ENCODE data around the gene ACTN2.

The ACTN2 gene

DNA sequence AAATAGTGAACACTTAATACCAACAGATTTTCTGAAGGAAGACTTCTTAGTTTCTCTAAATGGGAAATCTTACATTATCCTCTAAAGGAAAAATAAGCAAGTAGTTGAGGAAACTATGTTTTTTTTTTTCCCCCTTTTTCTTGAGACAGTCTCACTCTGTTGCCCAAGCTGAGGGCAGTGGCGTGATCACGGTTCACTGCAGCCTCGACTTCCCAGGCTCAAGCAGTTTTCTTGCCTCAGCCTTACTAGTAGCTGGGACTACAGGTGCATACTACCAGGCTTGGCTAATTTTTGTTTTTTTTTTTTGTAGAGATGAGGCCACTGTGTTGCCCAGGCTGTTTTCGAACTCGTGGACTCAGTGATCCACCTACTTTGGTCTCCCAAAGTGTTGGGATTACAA, 112.7 kb downstream of the ACTN2 start:
- TF ChIP-seq EZH2 (IDR thresholded peaks at IDR 0.05) = no peak
- no peak for TF ChIP-seq POLR2AphosphoS5 (IDR thresholded peaks at IDR 0.05; ENCODE audit: borderline replicate concordance, low read depth, low read length)
- no peak for TF ChIP-seq FOXP2 (optimal IDR thresholded peaks at IDR 0.05; ENCODE audit: control extremely low read depth, extremely low read length, insufficient read depth)
- Histone ChIP-seq H3K4me3 (no peak overlapping the region), H3K9me3 (ENCODE audit: low read depth, low read length) (no peaks in the 10 kb centered on the region), H3K27ac (no peak overlapping the region), H3K9ac (ENCODE audit: insufficient read length) (no peak overlapping the region), H3K36me3 (ENCODE audit: insufficient read depth, low read length) (peaks cover 9% of the 10 kb centered on the region)
- DNase-seq (ENCODE audit: low read depth, low spot score) = no peak

DNA sequence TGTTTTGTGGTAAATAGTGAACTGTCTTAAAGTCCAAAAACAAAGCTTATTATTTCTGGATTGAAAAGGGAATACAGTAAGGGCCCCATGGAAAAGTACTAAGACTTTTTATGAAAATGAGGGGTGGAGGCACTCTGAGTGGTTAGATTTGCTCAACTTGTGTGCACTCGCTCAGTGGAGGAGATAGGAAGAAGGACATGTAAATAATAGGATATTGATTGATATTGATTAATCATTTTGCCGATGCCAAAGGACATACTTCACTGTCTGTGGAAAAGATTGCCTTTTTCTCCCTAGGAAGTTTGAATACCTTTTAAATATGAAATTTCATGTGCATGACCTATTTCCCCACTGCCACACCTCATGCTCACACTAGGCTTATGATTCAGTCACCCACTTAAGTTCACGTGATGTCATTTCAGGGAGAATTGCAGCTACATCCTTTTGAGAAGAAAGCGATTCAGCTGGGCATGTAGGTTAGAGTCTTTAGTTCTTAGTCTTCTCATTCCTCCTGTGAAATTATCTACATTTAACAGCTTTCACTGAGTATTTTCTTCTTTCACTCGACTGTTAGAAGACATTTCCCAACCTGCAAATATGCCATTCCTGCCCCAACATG, 113.8 kb downstream of the ACTN2 start:
- Histone ChIP-seq H3K4me3 (no peak overlapping the region), H3K9me3 (ENCODE audit: low read depth, low read length) (no peaks in the 10 kb centered on the region), H3K36me3 (ENCODE audit: insufficient read depth, low read length) (peaks cover 19% of the 10 kb centered on the region), H3K9ac (ENCODE audit: insufficient read length) (no peak overlapping the region), H3K27ac (no peak overlapping the region)
- no peak for TF ChIP-seq FOXP2 (optimal IDR thresholded peaks at IDR 0.05; ENCODE audit: control extremely low read depth, extremely low read length, insufficient read depth)
- no peak for TF ChIP-seq EZH2 (IDR thresholded peaks at IDR 0.05)
- no peak for TF ChIP-seq POLR2AphosphoS5 (IDR thresholded peaks at IDR 0.05; ENCODE audit: borderline replicate concordance, low read depth, low read length)
- no peak for DNase-seq (ENCODE audit: low read depth, low spot score)

DNA sequence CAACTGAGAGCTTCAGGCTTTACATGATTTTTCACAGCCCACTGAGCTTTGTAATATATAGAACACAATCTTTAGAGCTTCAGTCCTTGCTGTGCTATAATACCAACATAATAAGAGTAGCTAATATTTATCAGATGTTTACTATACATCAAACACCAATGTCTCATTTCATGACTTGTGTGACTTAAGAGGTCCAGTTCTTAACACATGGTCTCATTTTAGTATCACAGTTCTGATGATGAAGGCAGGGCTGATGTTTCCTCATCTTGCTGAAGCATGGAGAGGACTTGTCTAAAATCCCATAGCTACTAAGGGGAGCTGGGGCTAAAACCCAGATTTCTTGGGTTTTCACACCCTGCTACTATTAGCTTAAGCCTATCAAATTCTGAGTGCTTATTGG, 114.3 kb downstream of the ACTN2 start:
- H3K27ac ChIP-seq = no peak overlapping the region
- DNase-seq (ENCODE audit: low read depth, low spot score) = no peak
- TF ChIP-seq FOXP2 (optimal IDR thresholded peaks at IDR 0.05; ENCODE audit: control extremely low read depth, extremely low read length, insufficient read depth) = no peak
- no peaks in the 10 kb centered on the region for H3K9me3 ChIP-seq (ENCODE audit: low read depth, low read length)
- H3K4me3 ChIP-seq = no peak overlapping the region
- peaks cover 23% of the 10 kb centered on the region for H3K36me3 ChIP-seq (ENCODE audit: insufficient read depth, low read length)
- H3K9ac ChIP-seq (ENCODE audit: insufficient read length) = no peak overlapping the region

DNA sequence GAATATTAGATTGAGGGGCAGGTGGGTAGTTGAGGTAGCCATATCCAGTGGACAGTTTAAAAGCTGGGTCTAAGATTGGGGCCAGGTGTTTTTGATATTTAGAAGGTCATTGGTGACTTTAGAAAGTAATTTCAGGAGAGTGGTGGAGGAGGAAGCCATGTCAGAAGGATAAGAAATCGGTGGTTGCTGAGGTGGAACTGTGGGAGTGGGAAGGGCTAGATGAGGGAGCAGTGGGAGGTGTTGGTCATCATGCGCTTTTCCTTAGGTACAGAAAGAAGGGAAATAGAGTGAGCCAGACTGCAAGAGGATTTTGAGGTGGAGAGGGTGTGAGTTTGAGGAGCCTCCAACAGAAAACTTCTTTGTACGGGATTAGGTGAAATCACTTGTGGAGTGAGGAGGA, 116.0 kb downstream of the ACTN2 start:
- Histone ChIP-seq H3K36me3 (ENCODE audit: insufficient read depth, low read length) (peaks cover 34% of the 10 kb centered on the region), H3K4me3 (no peak overlapping the region)
- no peak for TF ChIP-seq POLR2AphosphoS5 (IDR thresholded peaks at IDR 0.05; ENCODE audit: borderline replicate concordance, low read depth, low read length)
- TF ChIP-seq FOXP2 (optimal IDR thresholded peaks at IDR 0.05; ENCODE audit: control extremely low read depth, extremely low read length, insufficient read depth) = no peak
- no peak for TF ChIP-seq EZH2 (IDR thresholded peaks at IDR 0.05)

DNA sequence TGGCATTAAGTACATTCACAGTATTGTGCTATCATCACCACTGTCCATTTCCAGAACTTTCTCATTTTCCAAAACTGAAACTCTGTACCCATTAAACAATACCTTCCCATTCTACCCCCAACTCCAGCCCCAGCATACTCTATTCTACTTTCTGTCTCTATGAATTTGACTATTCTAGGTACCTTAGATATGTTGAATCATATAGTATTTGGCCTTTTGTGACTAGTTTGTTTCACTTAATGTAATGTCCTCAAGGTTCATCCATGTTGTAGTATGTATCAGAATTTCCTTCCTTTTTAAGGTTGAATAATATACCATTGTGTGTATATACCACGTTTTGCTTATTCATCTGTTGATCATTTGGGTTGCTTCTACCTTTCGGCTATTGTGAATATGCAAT, 120.3 kb downstream of the ACTN2 start:
- H3K9ac ChIP-seq (ENCODE audit: insufficient read length) = no peak overlapping the region
- H3K9me3 ChIP-seq (ENCODE audit: low read depth, low read length) = no peaks in the 10 kb centered on the region
- no peak for TF ChIP-seq EZH2 (IDR thresholded peaks at IDR 0.05)
- no peak for TF ChIP-seq POLR2AphosphoS5 (IDR thresholded peaks at IDR 0.05; ENCODE audit: borderline replicate concordance, low read depth, low read length)
- no peak for TF ChIP-seq FOXP2 (optimal IDR thresholded peaks at IDR 0.05; ENCODE audit: control extremely low read depth, extremely low read length, insufficient read depth)
- peaks cover 75% of the 10 kb centered on the region for H3K36me3 ChIP-seq (ENCODE audit: insufficient read depth, low read length)
- DNase-seq (ENCODE audit: low read depth, low spot score) = no peak
- H3K27ac ChIP-seq = no peak overlapping the region
- H3K4me3 ChIP-seq = no peak overlapping the region

More for the DNA sequence above, 116.0 kb downstream of the ACTN2 start:
- Histone ChIP-seq H3K9ac (ENCODE audit: insufficient read length) (no peak overlapping the region), H3K9me3 (ENCODE audit: low read depth, low read length) (no peaks in the 10 kb centered on the region), H3K27ac (no peak overlapping the region)
- no peak for DNase-seq (ENCODE audit: low read depth, low spot score)

DNA sequence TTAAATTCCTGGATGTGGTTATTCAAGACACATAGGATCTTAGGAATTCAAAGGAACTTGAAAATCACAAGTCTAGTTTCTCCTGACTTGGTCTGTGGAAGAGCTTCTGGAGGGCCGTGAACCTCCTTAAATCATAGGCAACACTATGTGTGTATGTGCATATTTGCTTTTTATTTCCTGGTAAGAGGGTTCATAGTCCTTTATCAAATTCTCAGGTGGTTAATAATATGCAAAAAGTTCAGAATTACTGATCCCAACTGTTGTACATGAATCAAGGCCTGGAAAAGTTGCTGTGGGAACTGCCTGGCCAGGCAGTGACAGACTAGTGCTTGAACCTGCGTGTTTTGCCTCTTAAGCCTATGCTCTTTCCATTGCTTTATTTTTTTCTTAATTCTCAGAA, 121.7 kb downstream of the ACTN2 start:
- no peak for DNase-seq (ENCODE audit: low read depth, low spot score)
- no peak overlapping the region for H3K9ac ChIP-seq (ENCODE audit: insufficient read length)
- H3K36me3 ChIP-seq (ENCODE audit: insufficient read depth, low read length) = peaks cover 85% of the 10 kb centered on the region
- no peaks in the 10 kb centered on the region for H3K9me3 ChIP-seq (ENCODE audit: low read depth, low read length)
- no peak for TF ChIP-seq FOXP2 (optimal IDR thresholded peaks at IDR 0.05; ENCODE audit: control extremely low read depth, extremely low read length, insufficient read depth)
- no peak for TF ChIP-seq EZH2 (IDR thresholded peaks at IDR 0.05)
- TF ChIP-seq POLR2AphosphoS5 (IDR thresholded peaks at IDR 0.05; ENCODE audit: borderline replicate concordance, low read depth, low read length) = no peak
- 0 out of 2 replicates have a peak overlapping the region, but pooled peaks have one; percentile 34 for H3K27ac ChIP-seq
- no peak overlapping the region for H3K4me3 ChIP-seq

DNA sequence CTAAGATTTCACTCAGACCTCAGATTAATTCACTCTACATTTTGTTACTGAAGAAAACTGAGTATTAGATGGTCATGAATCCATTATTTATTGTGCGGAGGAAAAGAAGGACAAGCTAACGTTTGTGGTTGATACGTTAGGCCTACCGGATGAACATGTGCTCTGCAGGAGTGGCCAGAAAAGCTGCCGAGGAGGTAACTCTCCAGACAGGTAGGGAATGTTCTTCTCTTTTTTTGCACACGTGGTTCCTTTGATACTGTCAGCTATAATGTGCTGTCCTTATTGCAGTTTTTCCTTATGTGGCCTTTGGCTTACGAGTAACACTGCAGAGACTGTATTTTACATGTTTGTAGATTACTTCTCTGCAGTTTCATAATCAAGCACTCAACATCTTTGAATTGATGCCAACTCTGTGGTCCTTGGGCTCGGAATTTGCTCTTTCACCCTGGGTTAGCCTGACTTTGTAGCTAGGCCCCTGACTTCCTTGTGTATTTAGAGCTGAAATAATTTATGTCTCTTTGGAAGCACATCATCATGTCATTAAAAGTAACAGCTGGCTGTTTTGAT, 122.3 kb downstream of the ACTN2 start:
- H3K36me3 ChIP-seq (ENCODE audit: insufficient read depth, low read length) = peaks cover 89% of the 10 kb centered on the region

DNA sequence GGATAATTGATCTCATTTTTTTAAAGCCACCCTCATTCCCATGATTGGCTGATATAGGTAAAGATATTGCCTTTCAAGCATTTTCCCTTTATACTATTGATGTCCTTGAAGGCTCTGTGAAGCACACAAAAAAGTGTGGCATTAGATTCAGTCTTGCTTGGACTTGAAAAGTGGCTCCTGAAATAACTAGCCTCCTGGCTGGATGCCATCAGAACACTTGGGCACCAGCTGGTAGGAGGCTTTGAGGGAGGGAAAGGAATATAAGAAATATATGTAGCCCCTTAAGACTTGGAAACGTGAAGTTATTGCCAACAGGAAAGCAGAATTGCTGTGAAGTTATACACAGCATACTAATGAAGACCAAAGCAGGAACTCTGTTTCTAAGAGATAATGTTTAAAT, 122.8 kb downstream of the ACTN2 start:
- no peaks in the 10 kb centered on the region for H3K9me3 ChIP-seq (ENCODE audit: low read depth, low read length)
- no peak overlapping the region; the same call in 1 of the 2 replicates for H3K27ac ChIP-seq
- TF ChIP-seq FOXP2 (optimal IDR thresholded peaks at IDR 0.05; ENCODE audit: control extremely low read depth, extremely low read length, insufficient read depth) (no peak), POLR2AphosphoS5 (IDR thresholded peaks at IDR 0.05; ENCODE audit: borderline replicate concordance, low read depth, low read length) (no peak), EZH2 (IDR thresholded peaks at IDR 0.05) (no peak)
- DNase-seq (ENCODE audit: low read depth, low spot score) = no peak
- peaks cover 89% of the 10 kb centered on the region for H3K36me3 ChIP-seq (ENCODE audit: insufficient read depth, low read length)
- no peak overlapping the region for H3K4me3 ChIP-seq
- H3K9ac ChIP-seq (ENCODE audit: insufficient read length) = no peak overlapping the region

More for the DNA sequence above, 122.3 kb downstream of the ACTN2 start:
- no peak for DNase-seq (ENCODE audit: low read depth, low spot score)
- no peak overlapping the region for H3K9ac ChIP-seq (ENCODE audit: insufficient read length)
- no peak overlapping the region for H3K4me3 ChIP-seq
- H3K27ac ChIP-seq = peak overlapping the region; percentile 34
- H3K9me3 ChIP-seq (ENCODE audit: low read depth, low read length) = no peaks in the 10 kb centered on the region
- no peak for TF ChIP-seq EZH2 (IDR thresholded peaks at IDR 0.05)
- TF ChIP-seq POLR2AphosphoS5 (IDR thresholded peaks at IDR 0.05; ENCODE audit: borderline replicate concordance, low read depth, low read length) = no peak
- no peak for TF ChIP-seq FOXP2 (optimal IDR thresholded peaks at IDR 0.05; ENCODE audit: control extremely low read depth, extremely low read length, insufficient read depth)

DNA sequence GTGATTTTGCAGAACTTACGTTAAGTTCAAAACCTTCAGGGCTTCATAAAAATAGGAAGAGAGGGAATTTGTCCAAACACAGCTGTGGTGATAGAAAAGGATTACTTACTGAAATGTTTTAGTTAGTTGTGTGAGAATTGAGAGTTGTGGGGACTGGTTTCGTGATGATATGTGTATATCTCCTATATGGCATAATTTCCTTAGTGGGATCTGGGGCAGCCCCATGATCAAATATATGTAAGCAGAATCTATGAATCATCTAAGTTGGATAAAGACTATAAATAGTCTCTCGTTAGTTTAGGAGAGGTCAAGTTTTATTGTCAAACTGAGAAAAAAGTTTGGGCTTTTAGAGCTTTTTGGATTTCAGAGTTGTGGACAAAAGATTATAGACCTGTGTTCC, 123.7 kb downstream of the ACTN2 start:
- DNase-seq (ENCODE audit: low read depth, low spot score) = no peak
- Histone ChIP-seq H3K27ac (no peak overlapping the region), H3K9ac (ENCODE audit: insufficient read length) (no peak overlapping the region), H3K4me3 (no peak overlapping the region), H3K36me3 (ENCODE audit: insufficient read depth, low read length) (peaks cover 91% of the 10 kb centered on the region), H3K9me3 (ENCODE audit: low read depth, low read length) (no peaks in the 10 kb centered on the region)
- TF ChIP-seq EZH2 (IDR thresholded peaks at IDR 0.05) (no peak), FOXP2 (optimal IDR thresholded peaks at IDR 0.05; ENCODE audit: control extremely low read depth, extremely low read length, insufficient read depth) (no peak), POLR2AphosphoS5 (IDR thresholded peaks at IDR 0.05; ENCODE audit: borderline replicate concordance, low read depth, low read length) (no peak)
